ENCODE data around the gene CRELD2.

The CRELD2 gene

DNA sequence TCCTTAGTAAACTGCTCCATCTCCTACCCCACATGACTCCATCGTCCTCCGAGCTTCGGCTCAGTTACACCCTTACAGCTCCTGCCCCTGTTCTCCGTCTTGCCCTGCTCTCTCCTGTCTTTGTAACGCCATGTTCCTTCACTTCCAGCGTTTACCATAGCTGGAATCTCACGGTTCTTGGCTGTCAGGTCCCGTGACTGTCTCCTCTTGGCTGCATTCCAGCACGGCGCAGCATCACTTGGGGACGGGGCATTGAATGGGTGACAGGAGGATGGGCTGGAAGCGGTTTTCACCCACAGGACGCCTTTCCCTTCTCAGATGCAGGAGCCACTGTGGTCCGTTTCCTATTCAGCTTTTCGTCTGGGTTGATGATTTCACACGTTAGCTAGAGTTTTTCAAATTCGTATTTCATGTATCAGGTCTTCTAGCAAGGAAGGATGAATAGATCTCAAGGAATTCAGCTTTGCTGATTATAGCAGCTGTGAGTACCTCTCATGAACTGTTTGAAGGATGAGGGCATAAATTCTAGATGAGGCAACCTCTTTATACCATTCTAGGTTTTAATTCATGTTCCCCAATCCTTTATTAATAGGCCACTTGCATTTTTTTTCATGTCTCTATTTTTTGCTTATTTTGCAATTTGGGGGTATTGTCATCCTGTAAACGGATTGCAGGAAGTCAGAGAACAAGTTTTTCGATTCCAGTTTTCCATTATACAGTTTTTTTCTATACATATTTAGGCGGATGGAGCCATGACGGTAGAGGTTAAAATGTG lies 35.7 kb upstream of the CRELD2 start:
- H3K4me3 ChIP-seq (ENCODE audit: low read depth, low read length), result no peak overlapping the region
- TF ChIP-seq, protein P1, sequence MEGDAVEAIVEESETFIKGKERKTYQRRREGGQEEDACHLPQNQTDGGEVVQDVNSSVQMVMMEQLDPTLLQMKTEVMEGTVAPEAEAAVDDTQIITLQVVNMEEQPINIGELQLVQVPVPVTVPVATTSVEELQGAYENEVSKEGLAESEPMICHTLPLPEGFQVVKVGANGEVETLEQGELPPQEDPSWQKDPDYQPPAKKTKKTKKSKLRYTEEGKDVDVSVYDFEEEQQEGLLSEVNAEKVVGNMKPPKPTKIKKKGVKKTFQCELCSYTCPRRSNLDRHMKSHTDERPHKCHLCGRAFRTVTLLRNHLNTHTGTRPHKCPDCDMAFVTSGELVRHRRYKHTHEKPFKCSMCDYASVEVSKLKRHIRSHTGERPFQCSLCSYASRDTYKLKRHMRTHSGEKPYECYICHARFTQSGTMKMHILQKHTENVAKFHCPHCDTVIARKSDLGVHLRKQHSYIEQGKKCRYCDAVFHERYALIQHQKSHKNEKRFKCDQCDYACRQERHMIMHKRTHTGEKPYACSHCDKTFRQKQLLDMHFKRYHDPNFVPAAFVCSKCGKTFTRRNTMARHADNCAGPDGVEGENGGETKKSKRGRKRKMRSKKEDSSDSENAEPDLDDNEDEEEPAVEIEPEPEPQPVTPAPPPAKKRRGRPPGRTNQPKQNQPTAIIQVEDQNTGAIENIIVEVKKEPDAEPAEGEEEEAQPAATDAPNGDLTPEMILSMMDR (IDR thresholded peaks at IDR 0.05; ENCODE audit: low read depth, low read length, missing control alignments), result no peak

DNA sequence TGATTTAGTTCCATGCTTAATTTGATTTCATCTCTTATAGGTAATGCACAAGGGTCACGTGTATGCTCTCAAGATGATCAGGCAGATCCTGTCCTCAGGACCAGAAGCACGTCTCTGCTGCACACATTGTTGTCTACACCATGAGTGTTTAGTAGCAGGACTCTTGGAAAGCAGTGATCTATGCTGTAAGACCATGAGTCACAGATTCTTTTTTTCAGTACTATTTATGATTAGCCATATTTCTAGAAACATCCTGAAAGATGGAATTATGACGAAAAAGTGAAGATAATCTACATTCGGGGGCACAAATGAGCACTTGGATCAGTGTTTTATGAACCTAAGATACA lies 35.2 kb upstream of the CRELD2 start:
- DNase-seq (ENCODE audit: low read depth), result no peak
- TF ChIP-seq, protein P1 (IDR thresholded peaks at IDR 0.05; ENCODE audit: low read depth, low read length, missing control alignments), result no peak
- H3K4me3 ChIP-seq (ENCODE audit: low read depth, low read length), result no peak overlapping the region

More for the DNA sequence above, 35.7 kb upstream of the CRELD2 start:
- no peak for DNase-seq (ENCODE audit: low read depth)

DNA sequence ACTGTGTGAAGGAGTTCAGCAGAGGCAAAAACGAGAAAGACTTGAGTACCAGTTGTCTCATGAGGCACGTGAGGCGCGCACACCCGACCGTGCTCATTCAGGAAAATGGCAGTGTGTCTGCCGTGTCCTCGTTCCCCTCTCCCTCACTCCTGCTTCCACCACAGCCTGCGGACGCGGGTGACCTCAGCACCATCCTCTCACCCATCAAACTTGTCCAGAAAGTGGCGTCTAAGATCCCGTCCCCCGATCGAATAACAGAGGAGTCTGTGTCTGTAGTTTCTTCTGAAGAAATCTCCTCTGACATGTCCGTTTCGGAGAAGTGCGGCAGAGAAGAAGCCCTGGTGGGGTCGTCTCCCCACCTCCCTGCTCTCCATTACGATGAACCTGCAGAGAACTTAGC lies 34.4 kb upstream of the CRELD2 start:
- TF ChIP-seq, protein P1 (IDR thresholded peaks at IDR 0.05; ENCODE audit: low read depth, low read length, missing control alignments), result no peak
- H3K4me3 ChIP-seq (ENCODE audit: low read depth, low read length), result no peak overlapping the region
- no peak for DNase-seq (ENCODE audit: low read depth)

DNA sequence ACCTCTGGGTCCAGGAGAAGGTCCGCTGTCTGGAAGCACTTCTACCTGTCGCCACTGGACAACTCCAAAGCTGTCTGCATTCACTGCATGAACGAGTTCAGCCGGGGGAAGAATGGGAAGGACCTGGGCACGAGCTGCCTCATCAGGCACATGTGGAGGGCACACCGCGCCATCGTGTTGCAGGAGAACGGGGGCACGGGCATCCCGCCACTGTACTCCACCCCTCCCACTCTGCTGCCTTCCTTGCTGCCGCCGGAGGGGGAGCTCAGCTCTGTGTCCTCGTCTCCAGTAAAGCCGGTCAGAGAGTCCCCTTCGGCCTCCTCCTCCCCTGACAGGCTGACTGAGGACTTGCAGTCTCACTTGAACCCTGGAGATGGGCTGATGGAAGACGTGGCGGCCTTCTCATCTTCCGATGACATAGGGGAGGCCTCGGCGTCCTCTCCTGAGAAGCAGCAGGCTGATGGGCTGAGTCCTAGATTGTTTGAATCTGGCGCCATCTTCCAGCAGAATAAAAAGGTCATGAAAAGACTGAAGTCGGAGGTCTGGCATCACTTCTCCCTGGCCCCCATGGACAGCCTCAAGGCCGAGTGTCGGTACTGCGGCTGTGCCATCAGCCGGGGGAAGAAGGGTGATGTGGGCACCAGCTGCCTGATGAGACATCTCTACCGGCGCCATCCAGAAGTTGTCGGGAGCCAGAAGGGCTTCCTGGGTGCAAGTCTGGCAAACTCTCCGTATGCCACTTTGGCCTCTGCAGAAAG lies 33.8 kb upstream of the CRELD2 start:
- no peak for DNase-seq (ENCODE audit: low read depth)
- TF ChIP-seq, protein P1 (IDR thresholded peaks at IDR 0.05; ENCODE audit: low read depth, low read length, missing control alignments), result no peak
- no peak overlapping the region for H3K4me3 ChIP-seq (ENCODE audit: low read depth, low read length)

DNA sequence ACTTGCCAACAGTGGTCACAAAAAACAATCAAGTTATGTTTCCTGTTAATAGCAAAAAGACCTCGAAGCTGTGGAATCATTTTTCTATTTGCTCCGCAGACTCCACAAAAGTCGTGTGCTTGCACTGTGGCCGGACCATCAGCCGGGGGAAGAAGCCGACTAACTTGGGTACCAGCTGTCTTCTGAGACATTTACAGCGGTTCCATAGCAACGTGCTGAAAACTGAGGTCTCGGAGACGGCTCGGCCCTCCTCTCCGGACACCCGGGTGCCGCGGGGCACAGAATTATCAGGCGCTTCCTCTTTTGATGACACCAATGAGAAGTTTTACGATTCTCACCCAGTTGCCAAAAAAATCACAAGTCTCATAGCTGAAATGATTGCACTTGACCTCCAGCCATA lies 33.2 kb upstream of the CRELD2 start:
- no peak for DNase-seq (ENCODE audit: low read depth)
- H3K4me3 ChIP-seq (ENCODE audit: low read depth, low read length), result no peak overlapping the region

DNA sequence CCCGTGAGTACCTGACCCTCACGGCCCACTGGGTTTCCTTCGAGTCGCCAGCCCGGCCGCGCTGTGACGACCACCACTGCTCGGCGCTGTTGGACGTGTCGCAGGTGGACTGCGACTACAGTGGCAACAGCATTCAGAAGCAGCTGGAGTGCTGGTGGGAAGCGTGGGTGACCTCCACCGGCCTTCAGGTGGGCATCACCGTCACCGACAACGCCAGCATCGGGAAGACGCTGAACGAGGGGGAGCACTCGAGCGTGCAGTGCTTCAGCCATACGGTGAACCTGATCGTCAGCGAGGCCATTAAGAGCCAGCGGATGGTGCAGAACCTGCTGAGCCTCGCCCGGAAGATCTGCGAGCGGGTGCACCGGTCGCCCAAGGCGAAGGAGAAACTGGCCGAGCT lies 32.6 kb upstream of the CRELD2 start:
- TF ChIP-seq, protein P1 (IDR thresholded peaks at IDR 0.05; ENCODE audit: low read depth, low read length, missing control alignments), result no peak
- no peak for DNase-seq (ENCODE audit: low read depth)
- no peak overlapping the region for H3K4me3 ChIP-seq (ENCODE audit: low read depth, low read length)

More for the DNA sequence above, 33.2 kb upstream of the CRELD2 start:
- TF ChIP-seq, protein P1 (IDR thresholded peaks at IDR 0.05; ENCODE audit: low read depth, low read length, missing control alignments), result no peak

All from GM12864 (cell line).